Neuronal stem cell (in vitro differentiated cells): ENCODE results near the gene GLB1L.

ENCODE experiments used
- DNase-seq: peaks from one replicate; pipeline ENCODE4 v3.0.0-alpha.2; 2013; ENCODE audit warnings: low spot score
- H2AFZ ChIP-seq: one replicate; pipeline ENCODE4 v1.6.1; 2013; ENCODE audit warnings: mild to moderate bottlenecking, low read length, inconsistent platforms
- H2AK5ac ChIP-seq: 2 replicates; pipeline ENCODE4 v1.6.1; 2013; ENCODE audit warnings: low read depth, mild to moderate bottlenecking, inconsistent platforms, low read length, moderate library complexity, mixed read lengths
- H2BK120ac ChIP-seq: 2 replicates; pipeline ENCODE4 v1.6.1; 2013; ENCODE audit warnings: low read depth, mild to moderate bottlenecking, inconsistent platforms, low read length, moderate library complexity, mixed read lengths
- H2BK12ac ChIP-seq: one replicate; pipeline ENCODE4 v1.6.1; 2013; ENCODE audit warnings: low read length, inconsistent platforms
- H2BK15ac ChIP-seq: 2 replicates; pipeline ENCODE4 v1.6.1; 2013; ENCODE audit warnings: mild to moderate bottlenecking, low read length, inconsistent platforms, mixed read lengths
- H2BK5ac ChIP-seq: one replicate; pipeline ENCODE4 v1.6.1; 2013; ENCODE audit warnings: inconsistent platforms, mild to moderate bottlenecking, low read length, moderate library complexity
- H3K14ac ChIP-seq: one replicate; pipeline ENCODE4 v1.6.1; 2013; ENCODE audit warnings: low read length, inconsistent platforms
- H3K18ac ChIP-seq: 2 replicates; pipeline ENCODE4 v1.6.1; 2013; ENCODE audit warnings: low read length, inconsistent platforms
- H3K23ac ChIP-seq: 2 replicates; pipeline ENCODE4 v1.6.1; 2013; ENCODE audit warnings: low read depth, mild to moderate bottlenecking, mixed read lengths, low read length, inconsistent platforms; ENCODE audit not compliant: poor library complexity
- H3K27ac ChIP-seq: replicated peaks from 3 replicates; pipeline ENCODE4 v1.5.1; 2013; ENCODE audit warnings: low read length, inconsistent platforms
- H3K27me3 ChIP-seq, 3 experiments: 2 replicates each; pipeline ENCODE4 v1.6.1; 2013; ENCODE audit warnings: low read length in 3 of 3, mild to moderate bottlenecking in 2 of 3, inconsistent platforms in 1 of 3, low read depth in 1 of 3, mixed read lengths in 1 of 3, moderate library complexity in 1 of 3; ENCODE audit not compliant: control insufficient read depth in 3 of 3, insufficient read depth in 3 of 3
- H3K36me3 ChIP-seq, 2 donors: replicated peaks in 1 of 2; 2 replicates each; pipeline ENCODE4 v1.6.1; 2013; ENCODE audit warnings: low read length in 2 of 2; ENCODE audit not compliant: control insufficient read depth in 2 of 2, insufficient read depth in 2 of 2
- H3K4ac ChIP-seq: 2 replicates; pipeline ENCODE4 v1.6.1; 2013; ENCODE audit warnings: inconsistent platforms, mild to moderate bottlenecking, low read length, moderate library complexity
- H3K4me1 ChIP-seq, 2 donors: 1 replicate in 1 of 2; 2 replicates in 1 of 2; pipeline ENCODE4 v1.6.1; 2013; ENCODE audit warnings: low read length in 2 of 2, low read depth in 1 of 2; ENCODE audit not compliant: control insufficient read depth in 2 of 2, insufficient read depth in 1 of 2
- H3K4me2 ChIP-seq: one replicate; pipeline ENCODE4 v1.6.1; 2013; ENCODE audit warnings: mild to moderate bottlenecking, low read length, inconsistent platforms; ENCODE audit not compliant: insufficient read depth, poor library complexity, severe bottlenecking
- H3K4me3 ChIP-seq, 2 donors: 2 replicates each; pipeline ENCODE4 v1.5.1; 2013; ENCODE audit warnings: low read length in 2 of 2, mild to moderate bottlenecking in 2 of 2, inconsistent platforms in 1 of 2, moderate library complexity in 1 of 2
- H3K79me1 ChIP-seq: one replicate; pipeline ENCODE4 v1.6.1; 2013; ENCODE audit warnings: low read depth, mild to moderate bottlenecking, inconsistent platforms, low read length, moderate library complexity
- H3K9ac ChIP-seq: one replicate; pipeline ENCODE4 v1.6.1; 2013; ENCODE audit warnings: mild to moderate bottlenecking, low read depth, low read length, inconsistent platforms; ENCODE audit not compliant: poor library complexity
- H3K9me3 ChIP-seq, 2 donors: replicated peaks in 1 of 2; 2 replicates each; pipeline versions ENCODE3 to v1.6.1; 2013; ENCODE audit warnings: low read length in 2 of 2, mild to moderate bottlenecking in 2 of 2, inconsistent platforms in 1 of 2, low read depth in 1 of 2, mixed read lengths in 1 of 2, moderate library complexity in 1 of 2; ENCODE audit not compliant: control insufficient read depth in 2 of 2, insufficient read depth in 1 of 2
- H4K8ac ChIP-seq: one replicate; pipeline ENCODE4 v1.6.1; 2013; ENCODE audit warnings: low read depth, mild to moderate bottlenecking, inconsistent platforms, low read length, moderate library complexity
- H4K91ac ChIP-seq: one replicate; pipeline ENCODE4 v1.6.1; 2013; ENCODE audit warnings: low read length, low read depth, mild to moderate bottlenecking, inconsistent platforms; ENCODE audit not compliant: poor library complexity
- WGBS, 2 donors: extraction: QIAGEN DNeasy Blood & Tissue Kit; methylation state at CpG; one replicate each; pipeline ENCODE4 v1.1.7; 2013; ENCODE audit warnings: missing lambda C conversion rate in 2 of 2, mixed read lengths in 1 of 2; ENCODE audit not compliant: insufficient read length in 2 of 2, insufficient replicate concordance in 1 of 2; ENCODE audit errors: extremely low coverage in 2 of 2; 5-methylcytosine and 5-hydroxymethylcytosine counted together

The GLB1L gene

GRCh38 chr2:219218732-219219701 lies 26.2 kb downstream of the GLB1L start, which contains the start of gene ABCB6:
Gene ABCB6, minus strand, starts transcription at chr2:219218958. Its CDS starts 285 bp downstream, at chr2:219218673.
- Histone ChIP-seq H3K27ac (peak within 1 kb of the TSS; percentile 74), H2AK5ac (peak within 1 kb of the TSS; percentile 89), H3K4me1 (peaks cover 7 to 12% of the 10 kb centered on the region in 2 donors)

GRCh38 chr2:219218217-219218731 lies 27.0 kb downstream of the GLB1L start:
- peak overlapping the region; percentile 91 for H2AFZ ChIP-seq
- peak overlapping the region; percentile 21 for H2BK15ac ChIP-seq
- peaks cover 41 to 70% of the 10 kb centered on the region in 2 donors for H3K36me3 ChIP-seq
- H3K79me1 ChIP-seq = no peaks in the 10 kb centered on the region
- H3K4ac ChIP-seq = no peak overlapping the region
- peak overlapping the region; percentile 52 for H3K27ac ChIP-seq
- no peak overlapping the region for H2BK12ac ChIP-seq
- H3K4me3 ChIP-seq = peak overlapping the region; percentile 70 to 93
- H3K9ac ChIP-seq = peak overlapping the region; percentile 96
- H3K9me3 ChIP-seq = no peaks in the 10 kb centered on the region
- H2BK5ac ChIP-seq = peak overlapping the region; percentile 26
- peak overlapping the region; percentile 99 for H3K18ac ChIP-seq
- peak overlapping the region; percentile 99 for H3K4me2 ChIP-seq
- H2AK5ac ChIP-seq = peak overlapping the region; percentile 89
- WGBS, 2 donors = no CpG with 5 or more reads among the region's 37 CpGs
- H3K14ac ChIP-seq = peak overlapping the region; percentile 97
- no peak overlapping the region for H2BK120ac ChIP-seq
- DNase-seq = peak; percentile 66
- peaks cover 7 to 12% of the 10 kb centered on the region in 2 donors for H3K4me1 ChIP-seq
- H4K91ac ChIP-seq = peak overlapping the region; percentile 96
- no peaks in the 10 kb centered on the region for H3K27me3 ChIP-seq
- peak overlapping the region; percentile 50 for H4K8ac ChIP-seq
- H3K23ac ChIP-seq = peak overlapping the region; percentile 99

More at GRCh38 chr2:219218732-219219701, 26.2 kb downstream of the GLB1L start, which contains the start of gene ABCB6:
- peak within 1 kb of the TSS; percentile 97 for H3K14ac ChIP-seq
- H4K91ac ChIP-seq = peak within 1 kb of the TSS; percentile 96
- H2BK12ac ChIP-seq = no peak within 1 kb of the TSS
- H3K23ac ChIP-seq = peak within 1 kb of the TSS; percentile 99
- H3K9ac ChIP-seq = peak within 1 kb of the TSS; percentile 96
- peak within 1 kb of the TSS; percentile 91 for H2AFZ ChIP-seq
- peak; percentile 82 for DNase-seq
- no peaks in the 10 kb centered on the region for H3K27me3 ChIP-seq
- H3K9me3 ChIP-seq = no peaks in the 10 kb centered on the region
- peak within 1 kb of the TSS; percentile 79 for H2BK15ac ChIP-seq
- peak within 1 kb of the TSS; percentile 99 for H3K18ac ChIP-seq
- WGBS, 2 donors = no CpG with 5 or more reads among the region's 71 CpGs
- H3K4me2 ChIP-seq = peak within 1 kb of the TSS; percentile 99
- peak within 1 kb of the TSS; percentile 97 for H4K8ac ChIP-seq
- H3K79me1 ChIP-seq = peaks cover under 1% of the 10 kb centered on the region
- peak within 1 kb of the TSS; percentile 70 to 93 for H3K4me3 ChIP-seq
- peaks cover 42 to 70% of the 10 kb centered on the region in 2 donors for H3K36me3 ChIP-seq
- H2BK120ac ChIP-seq = no peak within 1 kb of the TSS
- H3K4ac ChIP-seq = no peak within 1 kb of the TSS
- H2BK5ac ChIP-seq = peak within 1 kb of the TSS; percentile 26

GRCh38 chr2:219216535-219216915 lies 28.7 kb downstream of the GLB1L start:
- Histone ChIP-seq H3K27ac (no peak overlapping the region), H2BK15ac (no peak overlapping the region), H3K27me3 (no peaks in the 10 kb centered on the region), H2AK5ac (no peak overlapping the region), H4K91ac (no peak overlapping the region), H3K18ac (no peak overlapping the region), H3K79me1 (no peaks in the 10 kb centered on the region), H3K4me3 (no peak overlapping the region), H3K9ac (no peak overlapping the region), H3K4me2 (no peak overlapping the region), H2AFZ (no peak overlapping the region), H4K8ac (no peak overlapping the region), H2BK120ac (no peak overlapping the region), H3K9me3 (no peaks in the 10 kb centered on the region), H2BK12ac (no peak overlapping the region), H3K36me3 (peaks cover 38 to 68% of the 10 kb centered on the region in 2 donors), H2BK5ac (no peak overlapping the region), H3K4ac (no peak overlapping the region), H3K23ac (peak overlapping the region; percentile 49), H3K14ac (no peak overlapping the region), H3K4me1 (peaks cover 7 to 12% of the 10 kb centered on the region in 2 donors)
- DNase-seq = no peak
- no CpG with 5 or more reads among the region's 6 CpGs for WGBS, 2 donors
